Colonic mucosa (tissue), 4 donors: ENCODE data around the gene CRACDL. TPM values are rescaled to one million over a fixed set of nuclear protein-coding genes. Genes with fewer than 3 reads are reported as not detected.

Source experiments
- DNase-seq: peaks from one replicate; pipeline ENCODE4 v3.0.0-alpha.2; 2020
- H3K27ac ChIP-seq: fragments of 200-600 bp; one replicate; pipeline ENCODE4 v1.8.0; 2021
- H3K27me3 ChIP-seq: fragments of 200-600 bp; one replicate; pipeline ENCODE4 v1.8.0; 2021
- H3K36me3 ChIP-seq: fragments of 200-600 bp; one replicate; pipeline ENCODE4 v1.8.0; 2021
- H3K4me1 ChIP-seq: fragments of 200-600 bp; one replicate; pipeline ENCODE4 v1.8.0; 2021; ENCODE audit warnings: mild to moderate bottlenecking
- H3K4me3 ChIP-seq: fragments of 200-600 bp; one replicate; pipeline ENCODE4 v1.8.0; 2021
- H3K9ac ChIP-seq, 2 donors: one replicate each; pipeline ENCODE4 v1.7.0; 2013; ENCODE audit warnings: control low read depth in 2 of 2, low read depth in 2 of 2, low read length in 2 of 2
- H3K9me3 ChIP-seq: fragments of 200-600 bp; one replicate; pipeline ENCODE4 v1.8.0; 2021
- CTCF ChIP-seq: fragments of 200-600 bp; IDR thresholded peaks from one replicate; pipeline ENCODE4 v1.8.0; 2022; ENCODE audit warnings: antibody characterized with exemption, mild to moderate bottlenecking
- intact Hi-C: fragments of 100-400 bp; cut with DNase I; formaldehyde crosslinking; loops from one replicate; pipeline ENCODE4 v1.14.1; 2022
- total RNA-seq, 2 donors: library from RNA; stranded (reverse); fragmentation: NEBNext Ultra II Directional in 1 of 2; extraction: Animal tissue kit (Norgen Biotek cat#: 25700) in 1 of 2; gene quantifications; one replicate each; pipeline ENCODE4 v1.2.1, GENCODE V29; 2021
- donor health status: healthy.
- donor health status: DM: no; HTN: no; CAD: no.
- donor health status: DM: no; HTN: no; CAD: no.

The CRACDL gene
- total RNA-seq, 2 donors from 2014 or later = 11.5 to 22.3 TPM

GRCh38 chr2:98937906-98938305, 1.9 kb upstream of the CRACDL start:
- intact Hi-C loops = no loop called here
- H3K4me3 ChIP-seq = no peak overlapping the region
- TF ChIP-seq CTCF = no peak
- DNase-seq = no peak
- no peak overlapping the region for H3K9ac ChIP-seq
- peaks cover 29% of the 10 kb centered on the region for H3K27me3 ChIP-seq
- peaks cover 6% of the 10 kb centered on the region for H3K4me1 ChIP-seq
- no peak overlapping the region for H3K27ac ChIP-seq
- no peaks in the 10 kb centered on the region for H3K9me3 ChIP-seq
- H3K36me3 ChIP-seq = no peaks in the 10 kb centered on the region

- Histone ChIP-seq H3K9ac (no peak overlapping the region), H3K4me1 (peaks cover 6% of the 10 kb centered on the region), H3K9me3 (no peaks in the 10 kb centered on the region), H3K36me3 (no peaks in the 10 kb centered on the region), H3K27ac (no peak overlapping the region), H3K27me3 (peaks cover 29% of the 10 kb centered on the region), H3K4me3 (peak overlapping the region; percentile 34)
- no peak for DNase-seq
- intact Hi-C loops = no loop called here
- TF ChIP-seq CTCF = no peak
Measured at GRCh38 chr2:98936353-98937351, 627 bp upstream of the CRACDL start.

DNA sequence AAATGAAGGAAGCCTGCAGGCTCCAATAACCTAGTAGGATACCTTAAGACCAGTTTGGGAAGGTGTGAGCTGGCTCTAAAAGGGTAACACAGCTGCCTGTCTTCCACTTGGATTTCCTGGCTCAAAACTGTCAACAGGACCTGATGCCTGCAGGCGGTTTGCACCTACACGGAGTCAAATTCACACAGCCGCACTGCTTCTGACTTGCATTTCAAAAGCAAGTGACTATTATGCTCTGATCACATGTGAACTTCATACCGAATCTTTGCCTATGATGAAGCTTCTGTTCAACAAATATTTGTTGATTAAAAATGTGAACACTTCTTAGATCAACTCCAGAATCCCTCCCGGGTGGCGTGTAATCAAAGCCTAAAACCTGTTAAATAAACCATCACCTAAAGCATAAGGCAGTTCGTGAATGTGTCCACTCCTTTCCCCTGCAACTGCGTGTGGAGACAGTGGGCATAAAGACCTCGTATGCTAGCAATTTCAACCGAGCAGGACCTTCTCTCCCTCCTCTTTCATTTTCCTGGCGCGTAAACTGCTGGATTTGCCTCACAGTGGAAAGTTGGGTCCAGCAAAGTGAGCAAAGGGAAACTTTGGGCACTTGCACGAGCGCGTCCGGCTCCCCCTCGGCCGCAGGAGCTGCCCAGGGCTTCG, 784 bp downstream of the CRACDL start:
- Histone ChIP-seq H3K9ac (no peak overlapping the region), H3K27ac (no peak overlapping the region), H3K4me3 (peak overlapping the region; percentile 34), H3K27me3 (peaks cover 29% of the 10 kb centered on the region), H3K9me3 (no peaks in the 10 kb centered on the region), H3K4me1 (peaks cover 6% of the 10 kb centered on the region), H3K36me3 (no peaks in the 10 kb centered on the region)
- DNase-seq = no peak
- no peak for TF ChIP-seq CTCF
- intact Hi-C loops = no loop called here

GRCh38 chr2:98932778-98933343, 3.2 kb downstream of the CRACDL start:
- intact Hi-C loops = no loop called here
- peaks cover 6% of the 10 kb centered on the region for H3K4me1 ChIP-seq
- H3K9me3 ChIP-seq = no peaks in the 10 kb centered on the region
- H3K27me3 ChIP-seq = peaks cover 29% of the 10 kb centered on the region
- no peaks in the 10 kb centered on the region for H3K36me3 ChIP-seq
- no peak overlapping the region for H3K27ac ChIP-seq
- DNase-seq = no peak
- H3K4me3 ChIP-seq = no peak overlapping the region
- no peak overlapping the region for H3K9ac ChIP-seq
- TF ChIP-seq CTCF = no peak

DNA sequence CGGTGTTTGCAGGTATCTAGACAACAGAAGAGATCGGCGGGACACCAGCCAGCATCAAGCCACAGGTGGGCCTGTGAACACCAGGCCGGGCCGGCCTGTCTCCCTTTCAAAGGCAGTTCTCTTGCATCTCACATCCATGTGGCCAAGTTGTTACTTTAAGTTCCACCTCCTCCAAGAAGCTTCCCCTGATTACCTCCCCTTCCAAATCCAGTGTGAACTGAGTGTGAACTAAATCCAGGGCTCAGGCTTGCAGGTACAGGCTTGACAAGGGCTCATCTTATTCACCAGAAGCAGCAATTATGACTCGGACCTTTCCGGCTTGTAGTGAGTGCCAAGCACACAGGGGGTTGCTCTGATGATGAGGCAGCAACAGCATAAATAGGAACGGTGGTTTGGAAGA, 3.9 kb downstream of the CRACDL start:
- H3K36me3 ChIP-seq = no peaks in the 10 kb centered on the region
- no peak overlapping the region for H3K4me3 ChIP-seq
- TF ChIP-seq CTCF = no peak
- no peak overlapping the region for H3K9ac ChIP-seq
- DNase-seq = no peak
- H3K9me3 ChIP-seq = no peaks in the 10 kb centered on the region
- no peak overlapping the region for H3K27ac ChIP-seq
- peaks cover 6% of the 10 kb centered on the region for H3K4me1 ChIP-seq
- intact Hi-C loops = no loop called here
- H3K27me3 ChIP-seq = peaks cover 26% of the 10 kb centered on the region
